ENCODE data around the gene SF3B3.

DNA sequence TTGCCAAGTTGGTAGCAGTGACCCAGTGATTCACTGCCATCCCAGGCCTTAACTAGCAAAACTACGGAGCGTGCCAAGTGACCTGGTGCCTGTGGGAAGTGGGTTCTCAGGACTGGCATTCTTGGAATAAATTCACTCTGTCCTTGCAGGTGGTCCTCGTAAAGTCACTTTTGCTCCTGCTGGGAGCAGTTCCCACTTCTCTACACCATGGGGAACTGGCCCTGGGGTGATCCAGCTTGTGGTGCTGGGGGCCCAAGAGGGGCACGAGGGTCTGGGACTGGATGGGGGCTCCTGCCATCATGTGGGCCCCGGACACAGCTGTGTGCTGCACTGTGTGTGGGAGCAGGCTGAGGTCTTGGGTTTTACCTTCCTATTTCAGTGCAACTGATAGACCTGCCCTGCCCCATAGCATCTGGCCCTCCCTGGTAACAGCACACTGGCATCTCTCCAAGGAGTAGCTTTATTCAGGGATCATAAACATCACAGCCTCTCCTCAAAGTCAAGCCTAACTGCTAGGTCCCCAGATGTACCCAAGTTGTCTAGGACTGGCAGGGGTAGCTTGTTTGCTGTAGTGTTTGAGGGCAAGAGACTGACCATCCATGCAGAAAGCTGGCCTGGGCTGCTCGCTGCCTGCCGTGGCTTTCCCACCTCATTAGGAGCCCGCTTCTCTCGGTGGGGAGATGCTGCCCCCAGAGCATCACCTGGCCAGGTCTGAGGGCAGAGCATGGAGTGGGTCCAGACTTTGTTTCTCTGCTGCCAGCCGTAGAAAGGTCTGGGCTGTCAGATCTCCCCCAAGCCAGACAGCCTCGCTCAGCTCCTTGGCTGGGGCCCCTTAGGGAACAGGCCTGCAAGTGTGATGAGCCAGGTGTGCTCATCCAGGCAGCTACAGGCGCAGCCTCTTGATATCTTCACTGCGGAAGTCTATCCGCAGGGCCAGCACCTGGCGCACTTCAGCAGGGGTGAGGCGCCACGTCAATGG lies 43.2 kb upstream of the SF3B3 start:
- TF ChIP-seq CTCF (IDR thresholded peaks at IDR 0.05) (no peak), EP300 (IDR thresholded peaks at IDR 0.05) (no peak), POLR2A (IDR thresholded peaks at IDR 0.05) (no peak)
